Measurements from ENCODE around the gene SUV39H2. TPM values are rescaled to one million over a fixed set of nuclear protein-coding genes. Genes with fewer than 3 reads are reported as not detected.

The SUV39H2 gene
- total RNA-seq, 1 donor from 2014 or later, result 4.3 TPM

DNA sequence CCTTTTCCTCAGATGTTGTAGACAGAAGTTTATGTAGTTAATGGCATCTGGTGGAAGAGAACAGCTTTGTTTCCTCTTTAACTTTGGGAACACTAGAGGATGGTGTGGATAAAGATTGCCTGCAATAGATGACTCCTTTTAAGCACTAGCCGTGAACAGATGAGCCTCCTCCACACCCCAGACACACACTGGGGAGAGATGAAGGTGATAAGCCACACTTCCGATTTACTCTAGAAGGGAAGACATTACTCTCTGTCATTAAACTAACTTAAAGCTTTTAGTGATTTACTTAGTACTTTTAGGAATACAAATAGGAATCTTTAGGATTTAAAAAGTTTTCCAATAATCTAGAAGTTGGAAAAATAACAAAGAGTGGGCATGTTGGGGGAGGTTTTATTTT is 33.7 kb upstream of the SUV39H2 start:
- no peaks in the 10 kb centered on the region for H3K9me3 ChIP-seq
- H3K4me3 ChIP-seq, result no peak overlapping the region
- ATAC-seq (no peak), DNase-seq (no peak)
- H3K36me3 ChIP-seq, result peaks cover 69% of the 10 kb centered on the region
- H3K27ac ChIP-seq, result no peak overlapping the region
- intact Hi-C loops (cut with DNase I), result no loop called here
- TF ChIP-seq, protein P1, sequence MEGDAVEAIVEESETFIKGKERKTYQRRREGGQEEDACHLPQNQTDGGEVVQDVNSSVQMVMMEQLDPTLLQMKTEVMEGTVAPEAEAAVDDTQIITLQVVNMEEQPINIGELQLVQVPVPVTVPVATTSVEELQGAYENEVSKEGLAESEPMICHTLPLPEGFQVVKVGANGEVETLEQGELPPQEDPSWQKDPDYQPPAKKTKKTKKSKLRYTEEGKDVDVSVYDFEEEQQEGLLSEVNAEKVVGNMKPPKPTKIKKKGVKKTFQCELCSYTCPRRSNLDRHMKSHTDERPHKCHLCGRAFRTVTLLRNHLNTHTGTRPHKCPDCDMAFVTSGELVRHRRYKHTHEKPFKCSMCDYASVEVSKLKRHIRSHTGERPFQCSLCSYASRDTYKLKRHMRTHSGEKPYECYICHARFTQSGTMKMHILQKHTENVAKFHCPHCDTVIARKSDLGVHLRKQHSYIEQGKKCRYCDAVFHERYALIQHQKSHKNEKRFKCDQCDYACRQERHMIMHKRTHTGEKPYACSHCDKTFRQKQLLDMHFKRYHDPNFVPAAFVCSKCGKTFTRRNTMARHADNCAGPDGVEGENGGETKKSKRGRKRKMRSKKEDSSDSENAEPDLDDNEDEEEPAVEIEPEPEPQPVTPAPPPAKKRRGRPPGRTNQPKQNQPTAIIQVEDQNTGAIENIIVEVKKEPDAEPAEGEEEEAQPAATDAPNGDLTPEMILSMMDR (IDR thresholded peaks at IDR 0.05), result no peak
- peaks cover under 1% of the 10 kb centered on the region for H3K4me1 ChIP-seq
- H3K27me3 ChIP-seq (ENCODE audit: low read depth), result no peaks in the 10 kb centered on the region

DNA sequence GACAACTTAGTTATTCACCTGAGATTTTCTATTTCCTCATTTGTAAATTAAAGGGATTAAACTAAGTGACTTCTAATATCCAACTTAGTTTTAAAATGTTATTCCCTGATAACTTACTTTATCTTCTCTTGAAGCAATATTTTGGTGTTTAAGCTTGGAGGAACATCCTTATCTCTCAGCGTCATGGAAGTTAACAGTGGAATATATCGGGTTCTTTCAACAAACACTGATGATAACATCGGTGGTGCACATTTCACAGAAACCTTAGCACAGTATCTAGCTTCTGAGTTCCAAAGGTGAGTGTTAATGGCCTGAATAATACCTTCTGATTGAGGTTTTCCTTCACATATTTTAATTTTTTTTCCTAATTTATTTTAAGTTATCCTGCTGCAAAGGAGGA is 26.4 kb upstream of the SUV39H2 start:
- H3K4me3 ChIP-seq, result no peak overlapping the region
- TF ChIP-seq, protein P1 (IDR thresholded peaks at IDR 0.05), result no peak
- no peaks in the 10 kb centered on the region for H3K9me3 ChIP-seq
- ATAC-seq (no peak), DNase-seq (no peak)
- no peaks in the 10 kb centered on the region for H3K4me1 ChIP-seq
- H3K36me3 ChIP-seq, result peaks cover 69% of the 10 kb centered on the region
- no peak overlapping the region for H3K27ac ChIP-seq
- no peaks in the 10 kb centered on the region for H3K27me3 ChIP-seq (ENCODE audit: low read depth)
- intact Hi-C loops (cut with DNase I), result no loop called here

DNA sequence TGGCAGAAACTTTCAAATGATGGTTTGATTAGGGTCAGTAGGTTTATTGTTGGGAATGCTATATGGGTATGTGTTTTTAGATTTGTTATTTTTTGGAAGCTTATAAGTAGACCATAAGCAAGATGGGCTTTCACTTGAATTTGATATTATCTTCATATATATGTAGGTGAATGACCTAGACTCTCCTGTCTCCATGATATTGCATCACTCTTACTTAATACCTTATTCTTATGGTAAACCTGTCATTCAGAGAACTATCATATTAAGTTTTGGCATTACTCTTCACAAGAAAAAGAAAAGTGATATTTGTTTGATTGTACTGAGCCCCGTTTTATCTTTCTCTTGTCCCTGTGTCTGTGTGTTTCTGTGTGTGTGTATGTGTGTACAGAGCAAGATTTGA is 23.2 kb upstream of the SUV39H2 start:
- no peak overlapping the region for H3K27ac ChIP-seq
- H3K4me1 ChIP-seq, result peaks cover 6% of the 10 kb centered on the region
- no peak for DNase-seq
- TF ChIP-seq, protein P1 (IDR thresholded peaks at IDR 0.05), result no peak
- no peak for ATAC-seq
- intact Hi-C loops (cut with DNase I), result no loop called here
- H3K4me3 ChIP-seq, result no peak overlapping the region
- H3K36me3 ChIP-seq, result peaks cover 64% of the 10 kb centered on the region
- H3K27me3 ChIP-seq (ENCODE audit: low read depth), result no peaks in the 10 kb centered on the region
- no peaks in the 10 kb centered on the region for H3K9me3 ChIP-seq

DNA sequence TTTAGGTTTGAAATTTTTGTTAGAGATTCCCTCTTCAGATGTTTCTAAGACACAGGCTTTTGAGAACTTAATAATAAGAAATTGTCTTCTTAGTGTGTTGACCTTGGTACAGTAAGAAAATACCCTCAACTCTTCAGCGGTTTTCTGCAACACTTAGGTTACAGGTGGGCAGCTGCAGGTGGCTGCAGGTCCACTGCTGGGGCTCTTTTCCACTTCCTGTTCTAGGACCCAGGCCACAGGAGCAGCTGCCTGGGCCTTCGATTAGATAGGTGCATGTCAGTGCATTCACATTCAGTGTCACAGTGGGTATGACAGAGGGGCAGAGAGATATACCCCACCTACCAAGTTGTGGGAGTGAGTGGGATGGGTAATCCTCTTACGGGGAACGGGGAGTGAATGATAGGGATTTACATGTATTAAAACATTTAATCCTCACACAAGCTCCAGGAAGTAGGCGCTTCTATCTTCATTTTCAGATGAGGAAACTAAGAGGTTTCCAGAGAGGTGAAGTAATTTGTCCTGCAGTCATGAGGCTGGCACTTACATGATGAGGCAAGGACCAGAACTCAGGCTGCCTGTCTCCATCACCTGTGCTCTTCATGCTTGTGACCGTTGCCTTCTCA is 20.2 kb upstream of the SUV39H2 start:
- Histone ChIP-seq H3K4me3 (no peak overlapping the region), H3K27me3 (ENCODE audit: low read depth) (no peaks in the 10 kb centered on the region), H3K9me3 (no peaks in the 10 kb centered on the region), H3K27ac (no peak overlapping the region), H3K36me3 (peaks cover 46% of the 10 kb centered on the region), H3K4me1 (peaks cover 6% of the 10 kb centered on the region)
- DNase-seq (no peak), ATAC-seq (no peak)
- intact Hi-C loops (cut with DNase I), result no loop called here
- TF ChIP-seq, protein P1 (IDR thresholded peaks at IDR 0.05), result no peak

DNA sequence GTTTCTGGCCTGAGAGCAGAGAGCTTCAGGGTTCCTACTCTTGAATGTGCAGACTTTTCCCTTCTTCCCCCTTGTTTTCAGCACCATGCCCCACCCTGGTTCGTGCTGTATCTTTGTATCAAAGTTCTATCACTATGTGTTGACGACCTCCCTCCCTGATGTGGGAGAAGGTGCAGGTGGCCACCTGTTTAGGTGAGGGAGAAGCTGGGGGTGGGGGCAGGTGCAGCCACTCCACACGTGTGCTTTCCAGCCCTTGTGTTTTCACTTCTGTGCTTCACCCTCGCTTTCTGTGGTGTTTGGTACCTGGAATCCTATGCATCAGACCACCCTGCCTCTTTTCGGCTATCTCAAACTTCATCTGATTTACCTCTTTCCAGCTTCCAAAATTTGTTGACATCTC is 19.6 kb upstream of the SUV39H2 start:
- Histone ChIP-seq H3K4me3 (no peak overlapping the region), H3K4me1 (peaks cover 6% of the 10 kb centered on the region), H3K27ac (no peak overlapping the region), H3K36me3 (peaks cover 46% of the 10 kb centered on the region), H3K9me3 (no peaks in the 10 kb centered on the region), H3K27me3 (ENCODE audit: low read depth) (no peaks in the 10 kb centered on the region)
- ATAC-seq, result no peak
- TF ChIP-seq, protein P1 (IDR thresholded peaks at IDR 0.05), result no peak
- intact Hi-C loops (cut with DNase I), result no loop called here
- DNase-seq, result no peak
